ENCODE measurements around the gene TSPAN31. TPM values are rescaled to one million over a fixed set of nuclear protein-coding genes. Genes with fewer than 3 reads are reported as not detected.

The TSPAN31 gene
- total RNA-seq, 2 experiments from 2014 or later: 8.6 to 10.6 TPM

GRCh38 chr12:57758552-57759359 lies 13.9 kb downstream of the TSPAN31 start:
- ChIA-PET CTCF (interaction anchor here (0.7 to 2.2 kb wide), 5 partner anchors 10 to 31 kb away, joined by 3 to 10 read pairs (median 3); no protein-coding TSS in a partner anchor), POLR2A (no interaction called here)

- CTCF ChIA-PET: interaction anchor here (0.6 to 2.2 kb wide), 7 partner anchors 9 to 30 kb away, joined by 3 to 10 read pairs (median 3); partner anchors contain the start of gene TSPAN31
- POLR2A ChIA-PET: interaction anchor here (0.6 kb wide), 1 partner anchor 172 kb away, joined by 6 read pairs; no protein-coding TSS in a partner anchor
These were observed 14.6 kb downstream of the TSPAN31 start for GRCh38 chr12:57759360-57759980.

DNA sequence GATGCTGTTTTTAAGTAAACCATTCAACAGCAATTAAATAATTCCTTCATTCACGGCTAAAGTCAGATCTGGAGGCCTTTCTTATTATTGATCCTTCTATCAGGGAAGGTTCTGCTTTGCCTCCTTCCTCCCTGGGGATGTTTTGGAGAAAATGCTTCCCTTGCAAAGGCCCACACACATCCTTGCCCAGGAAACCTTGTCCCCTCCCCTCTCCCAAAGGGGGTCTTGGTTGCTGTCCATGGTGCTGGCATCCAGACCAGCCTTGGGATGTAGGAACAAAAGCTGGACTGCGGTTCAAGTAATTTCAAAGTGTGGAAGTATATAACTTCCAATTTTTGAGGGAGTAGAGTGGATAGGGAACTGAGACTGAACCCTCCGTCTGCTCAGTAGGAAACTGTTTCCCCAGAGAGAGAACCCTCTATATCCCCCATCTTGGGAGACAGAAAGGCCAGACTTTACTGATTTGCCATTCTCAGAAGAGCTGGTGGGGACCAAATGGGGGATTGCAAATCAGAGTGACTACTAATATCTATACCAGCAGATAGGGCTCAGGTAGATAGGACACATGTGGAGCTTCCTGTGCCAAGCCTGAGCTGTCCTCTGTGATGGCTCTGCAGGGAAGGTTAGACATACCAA lies 15.6 kb downstream of the TSPAN31 start:
- ChIA-PET POLR2A (no interaction called here), CTCF (interaction anchor here (1.5 to 2.2 kb wide), 3 partner anchors 8 to 23 kb away, joined by 3 to 10 read pairs (median 9); no protein-coding TSS in a partner anchor)

GRCh38 chr12:57761391-57761998 lies 16.7 kb downstream of the TSPAN31 start:
- POLR2A ChIA-PET: no interaction called here
- CTCF ChIA-PET: interaction anchor here (0.5 kb wide), 1 partner anchor 63 kb away, joined by 3 read pairs; no protein-coding TSS in a partner anchor

DNA sequence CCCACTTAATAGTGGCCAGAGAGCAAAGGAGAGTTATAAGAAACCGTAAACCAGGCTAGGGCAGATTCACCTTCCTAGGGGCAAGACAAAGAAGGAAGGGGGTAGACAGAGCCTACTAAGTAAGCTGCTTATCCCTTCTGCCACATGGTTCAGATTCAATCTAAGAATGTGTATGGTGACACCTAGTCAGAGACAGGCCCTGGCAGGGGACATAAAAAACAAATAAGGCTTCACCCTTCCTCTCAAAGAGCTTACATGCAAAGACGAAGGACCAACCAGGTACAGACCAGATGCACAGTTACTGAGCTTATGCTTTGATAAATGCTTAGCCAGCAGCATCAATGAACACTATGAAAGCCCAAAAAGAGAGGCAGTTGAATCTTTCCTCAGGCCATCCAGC lies 17.6 kb downstream of the TSPAN31 start:
- POLR2A ChIA-PET: no interaction called here
- CTCF ChIA-PET: interaction anchor here (0.7 kb wide), 1 partner anchor 21 kb away, joined by 3 read pairs; the partner anchor contains the start of gene TSFM

DNA sequence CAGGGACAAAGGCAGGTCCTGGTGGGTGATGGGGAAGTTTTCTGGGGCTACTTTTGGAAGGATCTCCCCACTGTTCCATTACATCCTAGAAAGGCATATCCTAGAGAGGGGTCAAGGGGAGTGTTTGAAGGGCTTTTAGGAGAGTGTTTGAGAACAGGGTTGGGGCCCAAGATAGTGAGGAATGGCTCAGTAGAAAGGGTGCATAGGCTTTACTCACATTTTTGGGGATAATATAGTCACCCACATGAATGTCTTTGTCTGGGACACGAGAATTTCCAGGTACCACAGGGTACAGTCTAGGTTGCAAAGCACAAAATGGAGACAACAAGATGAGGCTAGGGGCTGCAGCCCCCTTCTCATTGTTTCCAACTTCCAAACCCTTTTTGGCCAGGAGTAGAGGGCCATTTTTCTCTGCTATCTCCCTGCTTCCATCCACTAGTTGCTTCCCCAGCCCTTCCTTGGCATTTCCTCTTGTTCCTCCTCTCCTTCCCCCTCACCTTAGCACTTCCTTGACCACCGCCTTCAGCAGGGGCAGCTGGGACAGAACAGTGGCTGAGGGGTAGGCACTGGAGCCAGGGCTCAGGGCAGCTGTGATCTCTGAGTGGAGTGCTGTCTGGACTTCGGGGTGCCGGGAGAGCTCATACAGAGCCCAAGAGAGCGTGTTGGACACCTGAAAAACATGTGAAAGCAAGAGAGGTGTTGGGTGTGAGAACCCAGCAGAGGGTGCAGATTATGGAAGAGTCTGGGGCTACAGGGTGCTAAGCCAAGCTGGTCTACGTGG lies 19.2 kb downstream of the TSPAN31 start:
- ChIA-PET CTCF (interaction anchor here (1.0 to 2.9 kb wide), 3 partner anchors 8 to 13 kb away, joined by 3 to 11 read pairs (median 10); partner anchors contain the start of gene MARCHF9), POLR2A (no interaction called here)

DNA sequence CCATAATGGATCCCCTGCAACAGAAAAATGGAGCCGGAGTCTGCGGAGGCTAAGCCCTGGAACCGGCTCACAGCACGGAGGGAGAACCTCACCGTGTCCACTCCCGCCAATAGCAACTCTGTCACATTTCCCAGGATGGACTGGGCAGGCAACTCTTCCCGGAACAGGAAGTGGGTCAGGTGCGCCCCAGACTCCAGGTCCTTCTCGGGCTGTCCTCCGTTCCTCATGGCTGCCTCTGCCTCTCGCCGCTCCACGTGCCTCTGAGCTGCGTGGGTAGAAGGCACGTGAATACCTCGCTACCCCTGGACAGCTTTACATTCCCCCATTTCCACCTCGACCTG lies 19.8 kb downstream of the TSPAN31 start:
- CTCF ChIA-PET: interaction anchor here (1.0 to 2.9 kb wide), 3 partner anchors 8 to 12 kb away, joined by 3 to 11 read pairs (median 10); partner anchors contain the start of gene MARCHF9

DNA sequence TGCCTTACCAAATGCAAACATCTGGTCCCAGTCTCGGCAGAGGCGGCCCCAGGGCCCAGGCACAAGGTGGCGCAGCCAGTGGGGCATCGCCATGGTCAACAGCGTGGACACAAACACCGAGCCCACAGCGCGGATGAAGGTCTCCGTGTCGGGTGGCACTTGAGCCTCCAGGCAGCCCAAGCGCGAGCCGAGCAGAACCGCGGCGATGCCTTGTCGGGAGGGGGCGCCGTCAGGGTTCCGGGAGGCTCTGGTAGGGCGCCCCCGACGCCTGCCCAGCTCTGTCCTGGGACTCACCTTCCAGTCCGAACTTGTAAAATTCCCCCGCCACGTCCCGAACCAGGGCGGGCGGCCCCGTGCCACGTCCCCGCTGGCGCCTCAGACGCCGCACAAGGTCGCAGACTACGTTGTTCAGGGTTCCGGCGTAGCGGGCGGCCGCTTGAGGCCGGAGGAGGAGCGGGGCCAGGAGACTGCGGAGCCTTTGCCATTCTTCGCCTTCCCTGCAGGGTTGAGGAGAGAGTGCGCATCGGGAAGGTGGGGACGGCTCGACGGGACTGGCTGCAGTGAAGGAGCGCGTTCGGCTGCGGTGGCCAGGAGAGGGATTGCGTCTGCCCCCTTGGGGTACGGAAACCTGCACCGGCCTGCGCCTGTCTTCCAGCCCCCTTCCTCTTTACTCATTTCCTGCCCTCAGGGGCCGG lies 20.3 kb downstream of the TSPAN31 start:
- ChIA-PET CTCF (interaction anchor here (0.9 to 2.9 kb wide), 4 partner anchors 9 to 18 kb away, joined by 3 to 11 read pairs (median 6); partner anchors contain the start of genes MARCHF9 and TSFM), POLR2A (interaction anchor here (1.8 kb wide), 1 partner anchor 9 kb away, joined by 6 read pairs; no protein-coding TSS in a partner anchor)

More for the DNA sequence above, 19.8 kb downstream of the TSPAN31 start:
- POLR2A ChIA-PET: no interaction called here

DNA sequence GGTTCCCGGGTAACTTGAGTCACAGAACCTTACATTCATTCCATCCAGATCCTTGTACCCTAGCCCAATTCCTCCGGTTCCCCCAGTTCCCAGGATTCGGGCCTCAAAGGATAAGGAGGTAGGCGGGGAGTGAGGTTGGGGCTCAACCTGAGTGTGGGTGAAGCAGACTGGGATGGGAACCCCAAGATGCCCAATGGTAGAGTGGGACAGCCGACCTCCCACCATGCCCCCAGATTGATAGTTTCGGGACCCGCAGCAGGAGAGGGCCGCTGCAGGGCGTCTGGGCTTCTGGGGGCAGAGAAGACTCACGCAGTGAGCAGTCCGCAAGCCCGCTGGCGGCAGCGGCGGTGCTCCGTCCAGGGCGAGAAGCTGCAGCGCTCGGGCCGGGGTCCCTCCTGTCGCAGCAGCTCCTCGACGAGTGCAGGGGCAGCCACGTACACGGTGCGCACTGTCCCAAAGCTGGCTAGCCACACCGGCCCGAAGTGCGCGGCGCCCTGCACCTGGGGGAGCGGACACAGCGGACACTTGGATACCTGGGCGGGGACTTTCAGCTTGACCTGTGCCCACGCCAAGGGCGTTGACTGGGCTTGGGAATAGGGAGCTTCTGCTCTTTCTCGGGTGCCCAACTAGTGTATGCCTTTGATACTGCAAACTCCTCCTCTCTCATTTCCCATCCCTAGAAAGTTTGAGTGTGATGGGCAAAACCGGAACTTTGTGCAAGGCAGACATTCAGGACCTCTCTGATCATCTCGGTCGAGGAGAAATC lies 21.0 kb downstream of the TSPAN31 start:
- POLR2A ChIA-PET: interaction anchor here (1.8 kb wide), 1 partner anchor 9 kb away, joined by 6 read pairs; no protein-coding TSS in a partner anchor
- CTCF ChIA-PET: interaction anchor here (0.9 to 4.0 kb wide), 3 partner anchors 9 to 17 kb away, joined by 3 to 28 read pairs (median 11); partner anchors contain the start of gene TSFM

GRCh38 chr12:57766464-57767304 lies 21.8 kb downstream of the TSPAN31 start, which contains the start of gene CYP27B1:
Gene CYP27B1, minus strand, starts transcription at chr12:57767078. Its CDS starts 37 bp downstream, at chr12:57767041.
- POLR2A ChIA-PET: interaction anchor here (1.8 kb wide), 1 partner anchor 10 kb away, joined by 6 read pairs; no protein-coding TSS in a partner anchor

DNA sequence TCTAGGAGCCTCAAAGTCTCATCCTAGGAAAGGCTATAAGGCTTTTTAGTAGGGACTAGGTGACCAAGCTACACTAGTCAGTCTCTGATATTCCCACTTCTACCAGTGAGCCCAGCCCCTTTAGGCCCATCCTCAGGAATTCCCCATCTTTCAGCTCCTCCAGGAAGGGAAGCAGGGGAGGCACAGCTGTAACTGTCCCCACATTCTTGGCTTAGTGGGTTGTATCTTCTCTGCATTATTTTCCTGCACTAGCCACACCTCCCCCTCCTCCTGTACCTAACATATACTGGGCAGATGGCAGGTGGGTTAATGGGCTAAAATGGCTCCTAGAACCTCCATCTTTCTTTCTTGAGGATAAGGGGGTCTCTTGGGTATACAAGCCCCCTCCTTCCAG lies 22.5 kb downstream of the TSPAN31 start:
- ChIA-PET POLR2A (interaction anchor here (1.8 kb wide), 1 partner anchor 11 kb away, joined by 6 read pairs; no protein-coding TSS in a partner anchor), CTCF (interaction anchor here (0.6 to 4.0 kb wide), 3 partner anchors 8 to 647 kb away, joined by 3 to 28 read pairs (median 10); no protein-coding TSS in a partner anchor)

More at GRCh38 chr12:57766464-57767304, 21.8 kb downstream of the TSPAN31 start, which contains the start of gene CYP27B1:
- CTCF ChIA-PET: interaction anchor here (0.6 to 4.0 kb wide), 4 partner anchors 10 to 647 kb away, joined by 3 to 28 read pairs (median 7); partner anchors contain the start of gene TSFM

DNA sequence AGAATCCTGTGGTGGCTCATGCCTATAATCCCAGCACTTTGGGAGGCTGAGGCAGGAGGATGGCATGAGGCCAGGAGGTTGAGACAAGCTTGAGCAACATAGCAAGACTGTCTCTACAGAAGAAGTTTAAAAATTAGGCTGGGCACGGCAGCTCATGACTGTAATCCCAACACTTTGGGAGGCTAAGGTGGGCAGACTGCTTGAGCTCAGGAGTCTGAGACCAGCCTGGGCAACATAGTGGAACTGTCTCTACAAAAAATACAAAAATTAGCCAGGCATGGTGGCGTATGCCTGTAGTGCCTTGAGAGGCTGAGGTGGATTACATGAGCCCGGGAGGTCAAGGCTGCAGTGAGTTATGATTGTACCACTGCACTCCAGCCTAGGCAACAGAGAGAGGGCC lies 23.0 kb downstream of the TSPAN31 start:
- CTCF ChIA-PET: interaction anchor here (2.5 to 4.0 kb wide), 2 partner anchors 9 to 11 kb away, joined by 10 to 28 read pairs; no protein-coding TSS in a partner anchor
- POLR2A ChIA-PET: no interaction called here

GRCh38 chr12:57769594-57769993 lies 24.8 kb downstream of the TSPAN31 start:
- ChIA-PET CTCF (interaction anchor here (2.5 to 4.0 kb wide), 2 partner anchors 10 to 13 kb away, joined by 10 to 28 read pairs; no protein-coding TSS in a partner anchor), POLR2A (no interaction called here)

GRCh38 chr12:57770734-57771133 lies 25.9 kb downstream of the TSPAN31 start:
- ChIA-PET POLR2A (no interaction called here), CTCF (interaction anchor here (1.6 kb wide), 1 partner anchor 14 kb away, joined by 4 read pairs; no protein-coding TSS in a partner anchor)

DNA sequence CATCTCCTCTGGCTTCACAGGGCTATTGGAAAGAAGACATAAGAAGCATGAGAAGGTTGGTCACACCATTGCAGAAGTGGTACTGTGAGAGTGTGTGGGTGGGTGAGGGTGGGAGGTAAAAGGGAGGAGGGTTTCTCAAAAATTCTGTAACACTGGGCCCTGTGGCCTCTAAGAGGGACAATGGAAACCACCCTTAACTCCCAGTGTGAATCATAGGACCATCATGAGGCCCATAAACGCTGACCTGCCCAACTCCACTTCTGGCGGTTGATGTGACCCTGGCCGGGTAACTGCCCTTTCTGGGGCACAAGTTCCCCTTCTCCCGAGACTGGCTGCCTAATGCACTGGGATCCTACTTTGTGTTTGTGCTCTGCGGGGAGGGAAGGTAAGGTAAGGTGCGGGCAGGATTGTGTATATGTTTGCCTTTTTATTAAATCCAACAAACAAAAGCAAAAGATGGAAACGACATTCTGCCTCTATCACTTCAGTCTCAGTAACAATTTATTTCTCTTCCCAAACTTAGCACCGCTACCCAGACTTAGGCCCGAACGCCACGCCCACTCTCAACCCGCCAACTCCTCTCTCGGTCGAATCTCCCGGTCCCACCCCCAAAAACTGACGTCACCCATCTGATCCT lies 26.5 kb downstream of the TSPAN31 start:
- POLR2A ChIA-PET: interaction anchor here (0.7 to 1.0 kb wide), 3 partner anchors 10 to 141 kb away, joined by 3 to 6 read pairs (median 3); no protein-coding TSS in a partner anchor
- CTCF ChIA-PET: interaction anchor here (0.8 to 1.6 kb wide), 4 partner anchors 12 to 134 kb away, joined by 4 to 6 read pairs (median 6); partner anchors contain the start of gene TSFM
